NCI-H146 (cell line): ENCODE data around the gene NFKB2.
A peak's percentile ranks its signal among the peaks of the same experiment; 100 is the strongest.

Source experiments
- DNase-seq: peaks from one replicate; lab custom pipeline; 2025; lab: John Stamatoyannopoulos, UW

NFKB2 gene

GRCh38 chr10:102395400-102396316 is at the start of gene NFKB2:
TSS of gene NFKB2 (plus strand) at chr10:102395705. CDS start at chr10:102395960, 255 bp downstream.
- peak; percentile 67 for DNase-seq

- DNase-seq = peak; percentile 7
These were observed 48.2 kb upstream of the NFKB2 start for GRCh38 chr10:102347236-102347828.

GRCh38 chr10:102352066-102352715 is 43.3 kb upstream of the NFKB2 start:
- DNase-seq = peak; percentile 78

- no peak for DNase-seq
These were observed 41.1 kb upstream of the NFKB2 start for GRCh38 chr10:102354451-102354850.

- DNase-seq = no peak
These were observed 36.7 kb upstream of the NFKB2 start for GRCh38 chr10:102358712-102359382.

GRCh38 chr10:102367441-102367840 is 28.1 kb upstream of the NFKB2 start:
- DNase-seq = no peak

- DNase-seq = no peak
These were observed 27.4 kb upstream of the NFKB2 start for GRCh38 chr10:102368077-102368476.

GRCh38 chr10:102371295-102371694 is 24.2 kb upstream of the NFKB2 start:
- no peak for DNase-seq

- no peak for DNase-seq
These were observed 20.3 kb upstream of the NFKB2 start for GRCh38 chr10:102375250-102375649.

GRCh38 chr10:102375867-102376266 is 19.6 kb upstream of the NFKB2 start:
- no peak for DNase-seq

- no peak for DNase-seq
These were observed 18.6 kb upstream of the NFKB2 start for GRCh38 chr10:102376901-102377300.

GRCh38 chr10:102379383-102379782 is 16.1 kb upstream of the NFKB2 start:
- DNase-seq = no peak

GRCh38 chr10:102381983-102382382 is 13.5 kb upstream of the NFKB2 start:
- no peak for DNase-seq

GRCh38 chr10:102382871-102383270 is 12.6 kb upstream of the NFKB2 start:
- no peak for DNase-seq

GRCh38 chr10:102384053-102384452 is 11.5 kb upstream of the NFKB2 start:
- DNase-seq = no peak

GRCh38 chr10:102384606-102385429 is 10.7 kb upstream of the NFKB2 start:
- DNase-seq = no peak

GRCh38 chr10:102389894-102390293 is 5.6 kb upstream of the NFKB2 start:
- no peak for DNase-seq

- no peak for DNase-seq
These were observed 3.2 kb upstream of the NFKB2 start for GRCh38 chr10:102392306-102392705.

- no peak for DNase-seq
These were observed 2.0 kb upstream of the NFKB2 start for GRCh38 chr10:102393411-102394078.

- DNase-seq = peak; percentile 79
These were observed 1.3 kb upstream of the NFKB2 start for GRCh38 chr10:102394079-102394800.
